Measurements from ENCODE around the gene MLYCD. TPM values are rescaled to one million over a fixed set of nuclear protein-coding genes. Genes with fewer than 3 reads are reported as not detected.

The MLYCD gene
- total RNA-seq, 3 donors from 2014 or later (not counting 1 experiment from before 2014, with no cell fraction given) = 8.5 to 13.2 (median 11.9) TPM

DNA sequence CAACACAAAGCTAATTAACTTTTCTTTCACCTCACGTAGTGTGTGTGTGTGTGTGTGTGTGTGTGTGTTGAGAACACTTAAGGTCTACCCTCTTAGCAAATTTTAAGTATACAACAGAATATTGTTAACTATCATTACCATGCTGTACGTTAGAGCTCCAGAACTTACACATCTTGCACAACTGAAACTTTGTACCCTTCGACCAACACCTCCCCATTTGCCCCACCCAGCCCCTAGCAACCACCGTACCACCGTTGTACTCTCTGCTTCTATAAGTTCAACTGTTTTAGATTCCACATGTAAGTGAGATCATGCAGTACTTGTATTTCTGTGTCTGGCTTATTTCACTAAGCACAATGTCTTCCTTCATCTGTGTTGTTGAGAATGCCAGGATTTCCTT lies 28.1 kb upstream of the MLYCD start:
- peaks cover 0 to 5% of the 10 kb centered on the region in 2 donors for H3K9me3 Mint-ChIP-seq
- no peaks in the 10 kb centered on the region for H3K4me1 ChIP-seq (ENCODE audit: control insufficient read depth, insufficient read depth, low read length)
- H3K36me3 Mint-ChIP-seq = no peaks in the 10 kb centered on the region
- H3K27me3 Mint-ChIP-seq (ENCODE audit: low read depth in 2 of 2) = peaks cover 30 to 60% of the 10 kb centered on the region in 2 donors
- TF ChIP-seq, protein P1, sequence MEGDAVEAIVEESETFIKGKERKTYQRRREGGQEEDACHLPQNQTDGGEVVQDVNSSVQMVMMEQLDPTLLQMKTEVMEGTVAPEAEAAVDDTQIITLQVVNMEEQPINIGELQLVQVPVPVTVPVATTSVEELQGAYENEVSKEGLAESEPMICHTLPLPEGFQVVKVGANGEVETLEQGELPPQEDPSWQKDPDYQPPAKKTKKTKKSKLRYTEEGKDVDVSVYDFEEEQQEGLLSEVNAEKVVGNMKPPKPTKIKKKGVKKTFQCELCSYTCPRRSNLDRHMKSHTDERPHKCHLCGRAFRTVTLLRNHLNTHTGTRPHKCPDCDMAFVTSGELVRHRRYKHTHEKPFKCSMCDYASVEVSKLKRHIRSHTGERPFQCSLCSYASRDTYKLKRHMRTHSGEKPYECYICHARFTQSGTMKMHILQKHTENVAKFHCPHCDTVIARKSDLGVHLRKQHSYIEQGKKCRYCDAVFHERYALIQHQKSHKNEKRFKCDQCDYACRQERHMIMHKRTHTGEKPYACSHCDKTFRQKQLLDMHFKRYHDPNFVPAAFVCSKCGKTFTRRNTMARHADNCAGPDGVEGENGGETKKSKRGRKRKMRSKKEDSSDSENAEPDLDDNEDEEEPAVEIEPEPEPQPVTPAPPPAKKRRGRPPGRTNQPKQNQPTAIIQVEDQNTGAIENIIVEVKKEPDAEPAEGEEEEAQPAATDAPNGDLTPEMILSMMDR (IDR thresholded peaks at IDR 0.05) = no peak
- intact Hi-C loops (cut with micrococcal nuclease) = no loop called here
- no peak overlapping the region for H3K27ac Mint-ChIP-seq
- DNase-seq = no peak
- no peaks in the 10 kb centered on the region for H3K4me1 Mint-ChIP-seq
- no peak overlapping the region for H3K4me3 ChIP-seq (ENCODE audit: low read length)
- H3K27me3 ChIP-seq (ENCODE audit: control insufficient read depth, insufficient read depth, low read length) = no peaks in the 10 kb centered on the region
- no peaks in the 10 kb centered on the region for H3K36me3 ChIP-seq (ENCODE audit: control insufficient read depth, insufficient read depth, low read length)
- no peak for ATAC-seq
- H3K27ac ChIP-seq (ENCODE audit: low read length) = no peak overlapping the region
- no peak overlapping the region for H3K4me3 Mint-ChIP-seq
- WGBS (ENCODE audit: insufficient coverage) = 94% methylated on average over 4 of the region's 5 CpGs
- no peaks in the 10 kb centered on the region for H3K9me3 ChIP-seq (ENCODE audit: control insufficient read depth, insufficient read depth, low read length)

DNA sequence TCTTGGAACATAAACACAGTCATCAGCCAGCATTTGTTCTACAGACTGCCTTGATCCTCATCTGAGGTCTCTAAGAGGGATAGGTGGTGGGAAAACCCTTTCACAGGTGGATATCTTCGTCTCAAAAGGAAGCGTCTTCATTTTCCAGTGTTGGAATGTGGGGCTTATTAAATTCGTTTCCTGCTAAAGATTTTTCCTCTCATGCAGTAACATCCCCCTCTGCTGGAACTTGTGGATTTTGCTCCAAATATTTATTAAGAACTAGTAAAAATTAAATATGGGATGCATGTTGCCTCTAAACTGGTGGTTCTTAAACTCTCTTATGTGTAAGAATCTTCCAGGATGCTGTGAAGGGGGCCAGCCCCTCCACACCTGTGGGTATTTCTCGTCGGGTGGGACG lies 20.1 kb upstream of the MLYCD start:
- Histone ChIP-seq H3K4me3 (ENCODE audit: low read length) (no peak overlapping the region), H3K27me3 (ENCODE audit: control insufficient read depth, insufficient read depth, low read length) (no peaks in the 10 kb centered on the region), H3K4me1 (ENCODE audit: control insufficient read depth, insufficient read depth, low read length) (no peaks in the 10 kb centered on the region), H3K9me3 (ENCODE audit: control insufficient read depth, insufficient read depth, low read length) (no peaks in the 10 kb centered on the region), H3K36me3 (ENCODE audit: control insufficient read depth, insufficient read depth, low read length) (no peaks in the 10 kb centered on the region), H3K27ac (ENCODE audit: low read length) (no peak overlapping the region)
- no peaks in the 10 kb centered on the region for H3K9me3 Mint-ChIP-seq
- peaks cover 25 to 30% of the 10 kb centered on the region in 2 donors for H3K27me3 Mint-ChIP-seq (ENCODE audit: low read depth in 2 of 2)
- WGBS (ENCODE audit: insufficient coverage) = 74% methylated on average over 3 of the region's 6 CpGs
- H3K4me3 Mint-ChIP-seq = no peak overlapping the region
- intact Hi-C loops (cut with micrococcal nuclease) = no loop called here
- TF ChIP-seq, protein P1 (IDR thresholded peaks at IDR 0.05) = no peak
- H3K4me1 Mint-ChIP-seq = no peaks in the 10 kb centered on the region
- no peaks in the 10 kb centered on the region for H3K36me3 Mint-ChIP-seq
- no peak for ATAC-seq
- DNase-seq = no peak
- no peak overlapping the region for H3K27ac Mint-ChIP-seq

DNA sequence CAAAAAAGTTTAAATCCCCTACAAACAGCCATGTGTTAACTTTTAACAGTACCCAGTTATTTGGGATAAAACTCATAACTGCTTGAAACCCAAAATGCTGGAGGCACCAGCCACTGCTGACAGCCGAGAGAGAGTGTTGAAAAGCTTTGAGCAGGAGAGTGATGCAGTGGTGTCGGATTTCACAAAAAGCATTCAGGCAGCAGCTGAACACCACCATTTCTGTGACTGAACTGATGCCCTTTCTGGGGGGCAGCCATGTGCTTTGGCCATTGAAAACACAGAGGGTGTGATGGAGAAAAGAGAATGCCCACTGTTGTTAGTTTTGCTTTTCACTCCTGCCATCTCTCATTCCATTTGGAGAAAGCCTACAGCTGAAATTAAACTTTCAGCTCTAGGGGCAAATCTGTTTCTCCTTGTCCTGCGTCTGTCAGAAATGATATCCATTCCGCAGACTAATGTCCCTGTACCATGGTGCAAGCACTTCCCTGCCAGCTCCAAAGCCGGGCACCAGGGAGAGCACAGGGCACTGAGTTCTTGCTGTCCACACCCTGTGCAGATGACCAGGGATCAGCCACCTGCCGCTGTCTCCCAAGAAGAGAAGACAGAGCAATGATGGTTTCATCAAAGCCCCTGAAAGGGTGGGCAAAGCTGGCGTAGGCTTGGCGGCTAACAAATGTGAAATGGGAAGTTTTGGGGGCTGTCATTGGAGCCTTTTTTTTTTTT lies 16.6 kb upstream of the MLYCD start:
- no peaks in the 10 kb centered on the region for H3K36me3 Mint-ChIP-seq
- H3K27me3 Mint-ChIP-seq (ENCODE audit: low read depth in 2 of 2) = peaks cover 11 to 15% of the 10 kb centered on the region in 2 donors
- DNase-seq = no peak
- Histone ChIP-seq H3K9me3 (ENCODE audit: control insufficient read depth, insufficient read depth, low read length) (no peaks in the 10 kb centered on the region), H3K27me3 (ENCODE audit: control insufficient read depth, insufficient read depth, low read length) (no peaks in the 10 kb centered on the region), H3K4me3 (ENCODE audit: low read length) (no peak overlapping the region), H3K4me1 (ENCODE audit: control insufficient read depth, insufficient read depth, low read length) (no peaks in the 10 kb centered on the region), H3K36me3 (ENCODE audit: control insufficient read depth, insufficient read depth, low read length) (no peaks in the 10 kb centered on the region), H3K27ac (ENCODE audit: low read length) (no peak overlapping the region)
- ATAC-seq = no peak
- H3K27ac Mint-ChIP-seq = no peak overlapping the region
- H3K9me3 Mint-ChIP-seq = no peaks in the 10 kb centered on the region
- intact Hi-C loops (cut with micrococcal nuclease) = no loop called here
- no peaks in the 10 kb centered on the region for H3K4me1 Mint-ChIP-seq
- TF ChIP-seq, protein P1 (IDR thresholded peaks at IDR 0.05) = no peak
- WGBS (ENCODE audit: insufficient coverage) = 92% methylated on average over 8 of the region's 8 CpGs
- no peak overlapping the region for H3K4me3 Mint-ChIP-seq
